A549 (cell line): ENCODE data around the gene HNRNPUL2. TPM values are rescaled to one million over a fixed set of nuclear protein-coding genes. Genes with fewer than 3 reads are reported as not detected.
"Not testable (repeated sequence)": the region's sequence is repeated elsewhere in the genome, so short reads cannot be mapped to it uniquely, and the experiment has no call there.

ENCODE experiments used
- ATAC-seq, 2 experiments: fragments of 200-7000 bp in 1 of 2; fragments of >200 bp in 1 of 2; cut with Nextera tagmentation in 1 of 2; cut with Tn5 transposase in 1 of 2; 3 replicates each; pipeline versions ENCODE4 v1.8.0 to v1.9.1; 2018 to 2020; ENCODE audit warnings: mild to moderate bottlenecking in 1 of 2, moderate library complexity in 1 of 2
- CTCF ChIA-PET: fragments of 300-600 bp; sonication (Branson Sonifier 250); formaldehyde crosslinking; extraction: SDS; loops from one replicate; lab custom pipeline; 2021; ENCODE audit warnings: antibody characterized with exemption, inconsistent platforms; lab: Yijun Ruan, JAX
- POLR2A ChIA-PET: fragments of 350-600 bp; formaldehyde crosslinking; extraction: SDS; loops from one replicate; lab custom pipeline; 2021; ENCODE audit warnings: antibody characterized with exemption, inconsistent platforms; lab: Yijun Ruan, JAX
- DNase-seq, 2 experiments: peaks; one replicate each; pipeline versions ENCODE4 v3.0.0 to v3.0.0-alpha.2; 2011 to 2016; ENCODE audit warnings: low read depth in 1 of 2, low spot score in 1 of 2
- FAIRE-seq: peaks from 2 replicates; lab custom pipeline; 2011; peaks lifted over from hg19 to GRCh38; lab: Jason Lieb, UNC
- H3K27ac ChIP-seq, 2 experiments: fragments of >200 bp; sonication (Bioruptor Twin); formaldehyde crosslinking; 3 replicates each; pipeline ENCODE4 v1.5.1; 2016 to 2017
- H3K4me1 ChIP-seq: fragments of >200 bp; sonication (Bioruptor Twin); formaldehyde crosslinking; 3 replicates; pipeline ENCODE4 v1.6.1; 2016
- H3K4me2 ChIP-seq: fragments of >200 bp; sonication (Bioruptor Twin); formaldehyde crosslinking; 3 replicates; pipeline ENCODE4 v1.6.1; 2016
- H3K4me3 ChIP-seq: fragments of >200 bp; sonication (Bioruptor Twin); formaldehyde crosslinking; 3 replicates; pipeline ENCODE4 v1.5.1; 2016
- H3K9me3 ChIP-seq: fragments of >200 bp; sonication (Bioruptor Twin); formaldehyde crosslinking; 3 replicates; pipeline ENCODE4 v1.6.1; 2016
- BCL3 ChIP-seq: fragments of >200 bp; sonication (Bioruptor Twin); formaldehyde crosslinking; IDR thresholded peaks from 3 replicates; pipeline ENCODE4 v1.6.1; 2016
- BHLHE40 ChIP-seq: IDR thresholded peaks from 2 replicates; pipeline ENCODE4 v1.6.1; 2012; ENCODE audit warnings: low read depth, low read length, inconsistent platforms
- CBX8 ChIP-seq: fragments of 200-600 bp; sonication (generic); IDR thresholded peaks from 2 replicates; pipeline ENCODE4 v1.6.1; 2016
- ELK1 ChIP-seq: fragments of 150-350 bp; IDR thresholded peaks from 2 replicates; pipeline ENCODE4 v1.6.1; 2014; ENCODE audit warnings: low read depth, mild to moderate bottlenecking, low read length
- GATA3 ChIP-seq: IDR thresholded peaks from 2 replicates; pipeline ENCODE4 v1.6.1; 2012; ENCODE audit warnings: borderline replicate concordance
- HEYL ChIP-seq: fragments of 250-450 bp; sonication (Bioruptor Pico); IDR thresholded peaks from 2 replicates; pipeline ENCODE4 v1.8.0; 2021; ENCODE audit warnings: mild to moderate bottlenecking, moderate library complexity
- HOXA7 ChIP-seq: fragments of 250-450 bp; sonication (Bioruptor Pico); IDR thresholded peaks from 2 replicates; pipeline ENCODE4 v1.5.0; 2020; ENCODE audit warnings: mild to moderate bottlenecking, moderate library complexity
- HOXB13 ChIP-seq: fragments of 250-450 bp; sonication (Bioruptor Pico); IDR thresholded peaks from 2 replicates; pipeline ENCODE4 v1.5.0; 2020; ENCODE audit warnings: low read depth, mild to moderate bottlenecking, moderate library complexity
- HOXB5 ChIP-seq: fragments of 250-450 bp; sonication (Bioruptor Pico); IDR thresholded peaks from 2 replicates; pipeline ENCODE4 v1.5.0; 2020; ENCODE audit warnings: mild to moderate bottlenecking, moderate library complexity
- MAFK ChIP-seq: fragments of 450-650 bp; IDR thresholded peaks from 2 replicates; pipeline ENCODE4 v1.6.1; 2014; ENCODE audit not compliant: partially characterized antibody
- NR3C1 ChIP-seq: fragments of >200 bp; sonication (Bioruptor Twin); formaldehyde crosslinking; IDR thresholded peaks from 3 replicates; pipeline ENCODE4 v1.6.1; 2017
- POLR2AphosphoS2 ChIP-seq: conservative IDR thresholded peaks from 2 replicates; pipeline ENCODE4 v1.6.1; 2012; ENCODE audit warnings: low read length, improper control_type of control experiment, inconsistent platforms
- RCOR1 ChIP-seq: fragments of 150-350 bp; IDR thresholded peaks from 2 replicates; pipeline ENCODE4 v1.6.1; 2014; ENCODE audit warnings: antibody characterized with exemption, low read length, low read depth
- RFX5 ChIP-seq: fragments of 450-650 bp; IDR thresholded peaks from 2 replicates; pipeline ENCODE4 v1.7.1; 2014; ENCODE audit warnings: antibody characterized with exemption, mild to moderate bottlenecking, moderate library complexity
- RNF2 ChIP-seq: fragments of 200-600 bp; sonication (generic); IDR thresholded peaks from 2 replicates; pipeline ENCODE4 v1.6.1; 2016; ENCODE audit warnings: low read depth, mild to moderate bottlenecking, antibody characterized with exemption, moderate library complexity, borderline replicate concordance
- SREBF2 ChIP-seq: fragments of 450-650 bp; IDR thresholded peaks from 2 replicates; pipeline ENCODE4 v1.6.1; 2014; ENCODE audit warnings: mild to moderate bottlenecking, moderate library complexity
- TP53 ChIP-seq: fragments of 250-450 bp; sonication (Bioruptor Pico); IDR thresholded peaks from 2 replicates; pipeline ENCODE4 v1.5.0; 2021; ENCODE audit warnings: mild to moderate bottlenecking, moderate library complexity
- ZFP36 ChIP-seq: fragments of 450-650 bp; IDR thresholded peaks from 2 replicates; pipeline ENCODE4 v1.6.1; 2014; ENCODE audit warnings: borderline replicate concordance; ENCODE audit not compliant: partially characterized antibody
- ZNF302 ChIP-seq: fragments of 250-450 bp; sonication (Bioruptor Pico); IDR thresholded peaks from 2 replicates; pipeline ENCODE4 v1.9.0; 2021; ENCODE audit warnings: inconsistent platforms, mild to moderate bottlenecking, moderate library complexity
- ZSCAN20 ChIP-seq: fragments of 250-450 bp; sonication (Bioruptor Pico); IDR thresholded peaks from 2 replicates; pipeline ENCODE4 v1.8.0; 2022; ENCODE audit warnings: mild to moderate bottlenecking, moderate library complexity
- WGBS: methylation state at CpG from one replicate; pipeline ENCODE4 v1.1.6; 2017; ENCODE audit errors: missing lambda C conversion rate; 5-methylcytosine and 5-hydroxymethylcytosine counted together
- polyA plus RNA-seq, 4 experiments: library from polyadenylated mRNA; depleted of rRNA in 3 of 4; stranded (reverse); fragments of >200 nt; fragmentation: RNase III in 1 of 4; extraction: RNeasy Plus Mini Kit Qiagen cat#74134 plus additional on column Dnase treatment in 1 of 4; gene quantifications; 2 replicates in 3 of 4; 3 replicates in 1 of 4; pipeline ENCODE4 v1.2.3, GENCODE V29; 2011 to 2017

HNRNPUL2 gene
- polyA plus RNA-seq, 2 of the 4 experiments (the other 2 are of a cell fraction): 31.4 to 74.4 TPM

GRCh38 chr11:62771144-62772021, 44.1 kb upstream of the HNRNPUL2 start, which contains the start of gene TAF6L (continued):
- TF ChIP-seq ELK1 (no peak), BHLHE40 (no peak), ZNF302 (CRISPR knock-in tag) (no peak), SREBF2 (no peak), HOXB5 (no peak), NR3C1 (no peak), ZFP36 (no peak), MAFK (no peak), RNF2 (no peak), TP53 (CRISPR knock-in tag) (peak; percentile 3; the same call in 1 of the 2 replicates), RFX5 (no peak), RCOR1 (0 out of 2 replicates have a peak, but pooled peaks have one; percentile 78), HEYL (CRISPR knock-in tag) (no peak), HOXB13 (no peak), ZSCAN20 (CRISPR knock-in tag) (no peak), CBX8 (no peak), HOXA7 (CRISPR knock-in tag) (no peak), GATA3 (peak; percentile 16), BCL3 (0 out of 3 replicates have a peak, but pooled peaks have one; percentile 50)

GRCh38 chr11:62770778-62771143, 43.5 kb upstream of the HNRNPUL2 start:
- peak overlapping the region; percentile 93 to 94 for H3K27ac ChIP-seq
- WGBS: 38% methylated on average over 18 of the region's 18 CpGs
- POLR2A ChIA-PET: interaction anchor here (0.5 to 6.8 kb wide), 12 partner anchors 9 to 179 kb away, joined by 3 to 63 read pairs (median 6); partner anchors contain the start of genes B3GAT3, C11orf98, CSKMT and HNRNPUL2
- peak overlapping the region; percentile 75 for H3K4me2 ChIP-seq
- ATAC-seq (peak; percentile 14 to 25; a peak in 5 of 6 replicates), DNase-seq (no peak), FAIRE-seq (no peak)
- TF ChIP-seq POLR2AphosphoS2: no peak
- peak; percentile 46; the same call in 1 of the 2 replicates for TF ChIP-seq TP53 (CRISPR knock-in tag)
- H3K4me3 ChIP-seq: peak overlapping the region; percentile 78
- no peaks in the 10 kb centered on the region for H3K9me3 ChIP-seq
- peaks cover 15% of the 10 kb centered on the region for H3K4me1 ChIP-seq
- CTCF ChIA-PET: interaction anchor here (0.6 to 13.8 kb wide), 7 partner anchors 10 to 241 kb away, joined by 3 to 211 read pairs (median 4); partner anchors contain the start of genes POLR2G and TMEM179B

- H3K4me1 ChIP-seq, FAIRE-seq, H3K9me3 ChIP-seq: not testable (repeated sequence)
- ATAC-seq: peak in 1 of 2 experiments; percentile 39; a peak in 3 of 6 replicates
- Histone ChIP-seq H3K27ac (peak overlapping the region; percentile 75 to 90), H3K4me3 (peak overlapping the region; percentile 69), H3K4me2 (peak overlapping the region; percentile 65)
- ChIA-PET CTCF (interaction anchor here (0.6 to 3.6 kb wide), 8 partner anchors 9 to 1110 kb away, joined by 3 to 23 read pairs (median 4); partner anchors contain the start of genes TAF6L and TMEM179B), POLR2A (interaction anchor here (1.0 to 2.3 kb wide), 8 partner anchors 7 to 120 kb away, joined by 4 to 20 read pairs (median 8); partner anchors contain the start of genes HNRNPUL2, SLC3A2, TAF6L and TMEM179B)
- peak in 1 of 2 experiments; percentile 31 for DNase-seq
- 24% methylated on average over 9 of the region's 9 CpGs for WGBS
Measured at GRCh38 chr11:62760867-62761227, 33.6 kb upstream of the HNRNPUL2 start.
